Measurements from ENCODE around the gene ZNF480. TPM values are rescaled to one million over a fixed set of nuclear protein-coding genes. Genes with fewer than 3 reads are reported as not detected.

The ZNF480 gene
- total and polyA plus RNA-seq, 2 of the 13 experiments (the other 11 are each of a cell fraction or from before 2014, with no cell fraction given) = 2.1 to 9.6 TPM

DNA sequence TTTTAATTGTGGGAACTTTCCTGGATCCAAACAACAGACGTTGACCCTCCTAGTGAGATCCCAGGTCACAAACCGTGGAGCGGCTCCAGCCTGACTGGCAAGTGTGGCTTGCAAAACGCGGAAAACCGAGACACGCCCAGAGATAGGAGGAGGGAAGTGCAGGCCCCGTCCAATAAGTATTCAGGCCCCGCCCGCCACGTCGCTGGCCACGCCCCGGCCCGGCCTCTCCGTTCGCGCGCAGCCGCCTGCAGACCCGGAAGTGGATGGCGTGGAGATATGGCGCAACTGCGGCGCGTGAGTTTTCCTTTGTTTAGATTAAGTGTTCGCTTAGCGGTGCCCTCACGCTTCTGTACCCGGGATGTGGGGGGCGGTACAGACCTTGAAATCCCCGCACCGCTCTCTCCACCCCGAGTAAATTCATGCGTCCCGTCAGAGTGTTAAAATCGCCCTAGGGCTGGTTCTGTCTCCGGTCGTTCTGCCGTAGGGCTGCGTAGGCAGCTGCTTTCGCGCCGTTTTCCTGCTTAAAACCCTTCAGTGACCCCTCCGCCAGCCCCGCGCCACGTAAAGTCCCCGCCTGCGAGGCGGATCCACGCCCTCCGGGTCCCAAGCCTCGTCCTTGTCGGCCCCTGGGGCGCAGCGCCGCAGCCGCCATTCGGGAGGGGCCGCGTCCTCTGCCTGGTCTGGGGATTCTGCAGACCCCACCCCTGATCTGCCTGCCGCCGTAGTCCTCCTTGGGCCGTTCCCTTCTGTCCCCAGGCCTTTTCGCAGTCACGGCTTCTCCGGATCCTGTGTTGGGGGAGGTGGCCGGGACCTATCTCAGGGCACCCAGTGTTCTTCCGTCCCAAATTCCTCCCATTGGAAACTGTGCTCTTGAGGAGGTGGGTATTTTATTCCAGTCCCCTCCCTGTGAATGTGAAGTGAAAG, 27.4 kb upstream of the ZNF480 start, which contains the start of gene ZNF766 (continued):
- TF ChIP-seq, protein P1, sequence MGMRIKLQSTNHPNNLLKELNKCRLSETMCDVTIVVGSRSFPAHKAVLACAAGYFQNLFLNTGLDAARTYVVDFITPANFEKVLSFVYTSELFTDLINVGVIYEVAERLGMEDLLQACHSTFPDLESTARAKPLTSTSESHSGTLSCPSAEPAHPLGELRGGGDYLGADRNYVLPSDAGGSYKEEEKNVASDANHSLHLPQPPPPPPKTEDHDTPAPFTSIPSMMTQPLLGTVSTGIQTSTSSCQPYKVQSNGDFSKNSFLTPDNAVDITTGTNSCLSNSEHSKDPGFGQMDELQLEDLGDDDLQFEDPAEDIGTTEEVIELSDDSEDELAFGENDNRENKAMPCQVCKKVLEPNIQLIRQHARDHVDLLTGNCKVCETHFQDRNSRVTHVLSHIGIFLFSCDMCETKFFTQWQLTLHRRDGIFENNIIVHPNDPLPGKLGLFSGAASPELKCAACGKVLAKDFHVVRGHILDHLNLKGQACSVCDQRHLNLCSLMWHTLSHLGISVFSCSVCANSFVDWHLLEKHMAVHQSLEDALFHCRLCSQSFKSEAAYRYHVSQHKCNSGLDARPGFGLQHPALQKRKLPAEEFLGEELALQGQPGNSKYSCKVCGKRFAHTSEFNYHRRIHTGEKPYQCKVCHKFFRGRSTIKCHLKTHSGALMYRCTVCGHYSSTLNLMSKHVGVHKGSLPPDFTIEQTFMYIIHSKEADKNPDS (CRISPR knock-in tag; IDR thresholded peaks at IDR 0.05) = no peak
- TF ChIP-seq, protein P2, sequence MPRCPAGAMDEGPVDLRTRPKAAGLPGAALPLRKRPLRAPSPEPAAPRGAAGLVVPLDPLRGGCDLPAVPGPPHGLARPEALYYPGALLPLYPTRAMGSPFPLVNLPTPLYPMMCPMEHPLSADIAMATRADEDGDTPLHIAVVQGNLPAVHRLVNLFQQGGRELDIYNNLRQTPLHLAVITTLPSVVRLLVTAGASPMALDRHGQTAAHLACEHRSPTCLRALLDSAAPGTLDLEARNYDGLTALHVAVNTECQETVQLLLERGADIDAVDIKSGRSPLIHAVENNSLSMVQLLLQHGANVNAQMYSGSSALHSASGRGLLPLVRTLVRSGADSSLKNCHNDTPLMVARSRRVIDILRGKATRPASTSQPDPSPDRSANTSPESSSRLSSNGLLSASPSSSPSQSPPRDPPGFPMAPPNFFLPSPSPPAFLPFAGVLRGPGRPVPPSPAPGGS (CRISPR knock-in tag; IDR thresholded peaks at IDR 0.05) = no peak
- no peak for TF ChIP-seq NR2F1 (CRISPR knock-in tag; IDR thresholded peaks at IDR 0.05)
- no peak for TF ChIP-seq ZNF10 (CRISPR knock-in tag; IDR thresholded peaks at IDR 0.05; ENCODE audit: borderline replicate concordance, low read depth)
- 0 out of 2 replicates have a peak, but pooled peaks have one; percentile 11 for TF ChIP-seq NCOA2 (CRISPR knock-in tag; IDR thresholded peaks at IDR 0.05)
- no peak for TF ChIP-seq ZNF234 (CRISPR knock-in tag; conservative IDR thresholded peaks at IDR 0.05)
- TF ChIP-seq PRPF4 (IDR thresholded peaks at IDR 0.05; ENCODE audit: low read depth, low read length, poor library complexity, severe bottlenecking) = no peak
- peak; percentile 63; the same call in 1 of the 2 replicates for TF ChIP-seq ARNTL (CRISPR knock-in tag; IDR thresholded peaks at IDR 0.05)
- no peak for TF ChIP-seq SALL2 (CRISPR knock-in tag; IDR thresholded peaks at IDR 0.05)
- no peak; the same call in 1 of the 2 replicates for TF ChIP-seq SIN3B (IDR thresholded peaks at IDR 0.05; ENCODE audit: low read length)
- no peak for TF ChIP-seq RNF2 (conservative IDR thresholded peaks at IDR 0.05; ENCODE audit: low read depth)
- no peak for TF ChIP-seq STAT5B (CRISPR knock-in tag; IDR thresholded peaks at IDR 0.05)
- no peak for TF ChIP-seq ZKSCAN8 (CRISPR knock-in tag; IDR thresholded peaks at IDR 0.05; ENCODE audit: borderline replicate concordance)
- no peak for TF ChIP-seq ZNF672 (CRISPR knock-in tag; IDR thresholded peaks at IDR 0.05)
- TF ChIP-seq TEAD3 (CRISPR knock-in tag; optimal IDR thresholded peaks at IDR 0.05; ENCODE audit: borderline replicate concordance) = peak; percentile 36
- 0 out of 2 replicates have a peak, but pooled peaks have one; percentile 19 for TF ChIP-seq HES4 (CRISPR knock-in tag; IDR thresholded peaks at IDR 0.05; ENCODE audit: borderline replicate concordance)
- TF ChIP-seq ZNF335 (CRISPR knock-in tag; IDR thresholded peaks at IDR 0.05) = 0 out of 2 replicates have a peak, but pooled peaks have one; percentile 32
- no peak for TF ChIP-seq BRD4 (CRISPR knock-in tag; IDR thresholded peaks at IDR 0.05)
- TF ChIP-seq NR2C2 (CRISPR knock-in tag; IDR thresholded peaks at IDR 0.05; ENCODE audit: borderline replicate concordance) = peak; percentile 93
- no peak; the same call in 1 of the 2 replicates for TF ChIP-seq RXRA (CRISPR knock-in tag; IDR thresholded peaks at IDR 0.05)
- TF ChIP-seq KLF9 (CRISPR knock-in tag; IDR thresholded peaks at IDR 0.05; ENCODE audit: low read depth) = 0 out of 2 replicates have a peak, but pooled peaks have one; percentile 43
- TF ChIP-seq KDM2A (CRISPR knock-in tag; IDR thresholded peaks at IDR 0.05; ENCODE audit: borderline replicate concordance, low read depth) = no peak
- TF ChIP-seq, protein P3, sequence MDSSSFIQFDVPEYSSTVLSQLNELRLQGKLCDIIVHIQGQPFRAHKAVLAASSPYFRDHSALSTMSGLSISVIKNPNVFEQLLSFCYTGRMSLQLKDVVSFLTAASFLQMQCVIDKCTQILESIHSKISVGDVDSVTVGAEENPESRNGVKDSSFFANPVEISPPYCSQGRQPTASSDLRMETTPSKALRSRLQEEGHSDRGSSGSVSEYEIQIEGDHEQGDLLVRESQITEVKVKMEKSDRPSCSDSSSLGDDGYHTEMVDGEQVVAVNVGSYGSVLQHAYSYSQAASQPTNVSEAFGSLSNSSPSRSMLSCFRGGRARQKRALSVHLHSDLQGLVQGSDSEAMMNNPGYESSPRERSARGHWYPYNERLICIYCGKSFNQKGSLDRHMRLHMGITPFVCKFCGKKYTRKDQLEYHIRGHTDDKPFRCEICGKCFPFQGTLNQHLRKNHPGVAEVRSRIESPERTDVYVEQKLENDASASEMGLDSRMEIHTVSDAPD (CRISPR knock-in tag; IDR thresholded peaks at IDR 0.05) = peak; percentile 71
- peak; percentile 73 for TF ChIP-seq ZNF501 (CRISPR knock-in tag; IDR thresholded peaks at IDR 0.05)
- TF ChIP-seq MAF1 (CRISPR knock-in tag; IDR thresholded peaks at IDR 0.05; ENCODE audit: borderline replicate concordance) = no peak
- TF ChIP-seq YY1 (IDR thresholded peaks at IDR 0.05; ENCODE audit: insufficient read depth, insufficient replicate concordance, low read depth, low read length) = peak; percentile 21
- peak; percentile 80 for TF ChIP-seq PHF8 (CRISPR knock-in tag; IDR thresholded peaks at IDR 0.05)

Measured in HepG2 (cell line).